HepG2 (cell line): ENCODE data around the gene TTC6. TPM values are rescaled to one million over a fixed set of nuclear protein-coding genes. Genes with fewer than 3 reads are reported as not detected.

ENCODE experiments used
- ARHGAP35 ChIP-seq: sonication (generic); formaldehyde crosslinking; IDR thresholded peaks from 2 replicates; pipeline ENCODE4 v1.9.0; 2022; ENCODE audit warnings: mild to moderate bottlenecking, inconsistent platforms, moderate library complexity, missing genetic modification reagents, borderline replicate concordance
- CAMTA2 ChIP-seq: sonication (generic); formaldehyde crosslinking; IDR thresholded peaks from 2 replicates; pipeline ENCODE4 v1.4.0; 2020; ENCODE audit warnings: mild to moderate bottlenecking, missing genetic modification reagents, borderline replicate concordance
- CENPT ChIP-seq: sonication (generic); formaldehyde crosslinking; IDR thresholded peaks from 2 replicates; pipeline ENCODE4 v1.8.0; 2022; ENCODE audit warnings: low read depth, mild to moderate bottlenecking, moderate library complexity, missing genetic modification reagents
- REST ChIP-seq, 2 experiments: IDR thresholded peaks; 2 replicates each; pipeline ENCODE4 v1.6.1; 2011 to 2012; ENCODE audit warnings: low read length in 2 of 2, borderline replicate concordance in 1 of 2, low read depth in 1 of 2, mild to moderate bottlenecking in 1 of 2, moderate library complexity in 1 of 2
- SETDB1 ChIP-seq: sonication (generic); formaldehyde crosslinking; IDR thresholded peaks from 2 replicates; pipeline ENCODE4 v1.5.1; 2020; ENCODE audit warnings: missing genetic modification reagents, mild to moderate bottlenecking, borderline replicate concordance
- TFDP2 ChIP-seq: sonication (generic); formaldehyde crosslinking; IDR thresholded peaks from 2 replicates; pipeline ENCODE4 v1.4.0; 2020; ENCODE audit warnings: missing genetic modification reagents
- ZBTB39 ChIP-seq: sonication (generic); formaldehyde crosslinking; IDR thresholded peaks from 2 replicates; pipeline ENCODE4 v1.5.0; 2020; ENCODE audit warnings: missing genetic modification reagents
- ZBTB49 ChIP-seq: sonication (generic); formaldehyde crosslinking; IDR thresholded peaks from 2 replicates; pipeline ENCODE4 v1.4.0; 2020; ENCODE audit warnings: missing genetic modification reagents, borderline replicate concordance
- ZMYM2 ChIP-seq: sonication (generic); formaldehyde crosslinking; IDR thresholded peaks from 2 replicates; pipeline ENCODE4 v1.8.0; 2022; ENCODE audit warnings: mild to moderate bottlenecking, missing genetic modification reagents
- ZMYM4 ChIP-seq: sonication (generic); formaldehyde crosslinking; IDR thresholded peaks from 2 replicates; pipeline ENCODE4 v1.8.1; 2023; ENCODE audit warnings: mild to moderate bottlenecking, missing genetic modification reagents
- ZNF143 ChIP-seq: sonication (generic); formaldehyde crosslinking; IDR thresholded peaks from 2 replicates; pipeline ENCODE4 v1.4.0; 2020; ENCODE audit warnings: missing genetic modification reagents
- ZNF264 ChIP-seq: sonication (generic); formaldehyde crosslinking; IDR thresholded peaks from 2 replicates; pipeline ENCODE4 v1.4.0; 2020; ENCODE audit warnings: missing genetic modification reagents
- ZNF879 ChIP-seq: sonication (generic); formaldehyde crosslinking; IDR thresholded peaks from 2 replicates; pipeline ENCODE4 v1.8.1; 2023; ENCODE audit warnings: missing genetic modification reagents
- ZXDC ChIP-seq: sonication (generic); formaldehyde crosslinking; IDR thresholded peaks from 2 replicates; pipeline ENCODE4 v1.5.0; 2020; ENCODE audit warnings: mild to moderate bottlenecking, missing genetic modification reagents
- polyA plus RNA-seq, 8 experiments: library from polyadenylated mRNA; depleted of rRNA in 3 of 8; stranded (reverse) in 7 of 8; unstranded in 1 of 8; fragments of >200 nt; fragmentation: Illumina TruSeq in 4 of 8; extraction: Trizol in 4 of 8; gene quantifications; 2 replicates each; pipeline versions ENCODE4 v1.2.1 to v1.2.3, GENCODE V29; 2011 to 2016; ENCODE audit warnings: low read depth in 4 of 8, missing spikeins in 1 of 8, mixed read lengths in 1 of 8; ENCODE audit not compliant: insufficient read depth in 1 of 8
- total RNA-seq, 5 experiments: library from RNA; depleted of rRNA; stranded (reverse); fragments of >200 nt; fragmentation: Illumina TruSeq; extraction: Trizol; gene quantifications; 2 replicates each; pipeline ENCODE4 v1.2.3, GENCODE V29; 2016; ENCODE audit warnings: low read depth in 1 of 5

Gene TTC6
- total and polyA plus RNA-seq, 2 of the 13 experiments (the other 11 are each of a cell fraction or from before 2014, with no cell fraction given): 9.3 to 27.4 TPM

- peak; percentile 83 for TF ChIP-seq TFDP2 (CRISPR knock-in tag)
- TF ChIP-seq ZXDC (CRISPR knock-in tag): no peak; the same call in none of the 2 replicates
- peak; percentile 75; the same call in 1 of the 2 replicates for TF ChIP-seq ZBTB39 (CRISPR knock-in tag)
- TF ChIP-seq ARHGAP35 (CRISPR knock-in tag): no peak
- peak; percentile 56; the same call in 1 of the 2 replicates for TF ChIP-seq ZNF879 (CRISPR knock-in tag)
- TF ChIP-seq ZMYM4 (CRISPR knock-in tag): peak; percentile 89
- TF ChIP-seq ZMYM2: no peak
- TF ChIP-seq CAMTA2 (CRISPR knock-in tag): no peak; the same call in 1 of the 2 replicates
- no peak; the same call in 1 of the 2 replicates for TF ChIP-seq ZBTB49 (CRISPR knock-in tag)
- TF ChIP-seq CENPT (CRISPR knock-in tag): no peak
- no peak; the same call in 1 of the 2 replicates for TF ChIP-seq ZNF264 (CRISPR knock-in tag)
- TF ChIP-seq SETDB1 (CRISPR knock-in tag): 0 out of 2 replicates have a peak, but pooled peaks have one; percentile 28
- peak in 1 of 2 experiments; percentile 68; a peak in 1 of 4 replicates for TF ChIP-seq REST (IDR thresholded peaks at IDR 0.05; ENCODE audit: borderline replicate concordance in 1 of 2, low read depth in 1 of 2, low read length in 2 of 2)
- TF ChIP-seq ZNF143 (CRISPR knock-in tag): no peak
These were observed at the start of gene TTC6, which contains the start of gene FOXA1 (continued) for GRCh38 chr14:37594971-37595808.
